ENCODE data around the gene POTEH.
"Not testable (repeated sequence)": the region's sequence is repeated elsewhere in the genome, so short reads cannot be mapped to it uniquely, and the experiment has no call there.

Gene POTEH

DNA sequence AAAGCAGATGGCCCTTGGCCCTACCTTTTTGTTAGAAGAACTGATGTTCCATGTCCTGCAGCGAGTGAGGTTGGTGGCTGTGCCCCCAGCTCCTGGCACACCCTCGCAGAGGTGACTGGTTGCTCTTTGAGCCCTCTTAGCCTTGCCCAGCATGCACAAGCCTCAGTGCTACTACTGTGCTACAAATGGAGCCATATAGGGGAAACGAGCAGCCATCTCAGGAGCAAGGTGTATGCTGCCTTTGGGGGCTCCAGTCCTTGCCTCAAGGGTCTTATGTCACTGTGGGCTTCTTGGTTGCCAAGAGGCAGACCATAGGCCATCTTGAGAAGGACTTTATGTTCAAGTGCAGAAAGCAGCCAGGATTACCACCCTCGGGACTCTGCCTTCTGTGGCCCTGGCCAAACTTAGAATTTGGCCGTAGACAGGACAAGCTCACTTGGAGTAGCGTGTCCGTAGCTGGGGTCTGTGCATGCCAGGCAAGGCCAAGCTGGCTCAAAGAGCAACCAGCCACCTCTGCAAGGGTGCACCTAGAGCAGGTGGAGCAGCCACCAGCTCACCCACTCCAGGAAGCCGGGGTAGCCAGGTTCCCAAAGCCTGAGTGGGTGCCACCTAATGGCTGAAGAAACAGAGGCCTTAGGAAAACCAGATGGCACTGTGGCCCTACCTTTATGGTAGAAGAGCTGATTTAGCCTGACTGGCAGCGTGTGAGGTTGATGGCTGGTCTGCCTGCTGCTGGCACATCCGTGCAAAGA, 48.5 kb downstream of the POTEH start:
- DNase-seq = not testable (repeated sequence)

DNA sequence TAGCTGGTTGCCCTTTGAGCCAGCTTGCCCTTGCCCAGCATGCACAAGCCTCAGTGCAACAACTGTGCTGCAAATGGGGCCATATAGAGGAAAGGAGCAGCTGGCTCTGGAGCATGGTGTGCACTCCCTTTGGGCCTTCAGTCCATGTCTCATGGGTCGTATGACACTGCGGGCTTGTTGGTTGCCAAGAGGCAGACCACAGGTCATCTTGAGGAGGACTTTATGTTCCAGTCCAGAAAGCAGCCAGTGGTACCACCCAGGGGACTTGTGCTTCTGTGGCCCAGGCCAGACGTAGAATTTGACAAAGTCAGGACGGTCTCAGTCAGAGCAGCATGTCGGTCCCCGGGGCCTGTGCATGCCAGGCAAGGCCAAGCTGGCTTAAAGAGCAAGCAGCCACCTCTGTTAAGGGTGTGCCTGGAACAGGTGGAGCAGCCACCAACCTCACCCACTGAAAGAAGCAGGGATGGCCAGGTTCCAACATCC, 49.1 kb downstream of the POTEH start:
- not testable (repeated sequence) for DNase-seq

DNA sequence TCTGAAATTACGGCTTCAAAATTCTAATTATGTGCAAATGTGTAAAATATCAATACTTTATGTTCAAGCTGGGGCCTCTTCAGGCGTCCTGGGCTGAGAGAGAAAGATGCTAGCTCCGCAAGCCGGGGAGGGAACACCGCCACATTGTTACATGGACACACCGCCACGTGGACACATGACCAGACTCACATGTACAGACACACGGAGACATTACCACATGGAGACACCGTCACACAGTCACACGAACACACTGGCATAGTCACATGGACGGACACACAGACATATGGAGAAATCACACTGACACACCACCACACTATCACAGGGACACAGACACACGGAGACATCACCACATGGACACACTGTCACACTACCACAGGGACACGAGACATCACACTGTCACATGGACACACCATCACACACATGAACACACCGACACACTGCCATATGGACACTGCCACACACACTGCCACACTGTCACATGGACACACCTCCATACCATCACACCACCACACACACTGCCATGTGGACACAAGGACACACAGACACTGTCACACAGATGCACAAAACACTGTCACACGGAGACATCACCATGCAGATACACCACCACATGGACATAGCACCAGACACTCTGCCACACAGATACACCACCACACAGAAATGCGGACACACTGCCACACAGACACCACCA, 58.0 kb downstream of the POTEH start:
- DNase-seq = not testable (repeated sequence)

DNA sequence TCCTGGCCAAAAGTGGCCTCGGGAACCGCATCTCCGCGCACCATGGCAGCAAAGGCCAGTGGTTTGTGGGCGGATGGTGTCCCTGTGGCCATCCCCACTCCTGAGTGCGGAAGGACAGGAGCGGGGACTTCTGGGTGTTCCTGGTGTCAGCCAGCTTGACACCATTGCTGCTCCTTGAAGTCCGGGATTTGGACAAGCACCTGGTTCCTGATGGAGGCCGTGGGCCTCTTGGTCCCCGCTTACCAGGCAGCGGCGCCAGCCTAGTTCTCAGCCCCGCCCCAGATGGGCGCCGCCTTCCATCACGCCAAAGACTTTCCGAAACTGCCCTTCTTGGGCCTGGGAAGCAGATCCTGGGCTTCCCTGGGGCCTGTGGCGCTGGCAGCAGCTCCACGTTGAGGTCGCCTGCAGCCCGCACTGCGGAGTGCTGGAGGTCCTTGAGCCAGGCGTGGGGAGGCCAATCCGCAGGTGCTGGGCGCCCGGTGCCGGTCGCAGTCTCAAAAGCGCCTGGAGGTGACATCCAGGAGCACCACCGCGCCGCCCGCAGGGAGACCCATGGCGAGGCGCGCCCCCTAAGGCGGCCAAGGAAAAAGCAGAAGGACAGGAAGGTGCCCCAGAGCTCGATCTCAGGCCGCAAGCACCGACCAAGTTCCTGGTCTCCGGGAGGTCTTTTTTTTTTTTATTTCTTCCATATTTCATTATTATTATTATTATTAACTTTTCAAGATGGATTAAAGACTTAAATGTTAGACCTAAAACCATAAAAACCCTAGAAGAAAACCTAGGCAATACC, 59.5 kb downstream of the POTEH start:
- DNase-seq = not testable (repeated sequence)

DNA sequence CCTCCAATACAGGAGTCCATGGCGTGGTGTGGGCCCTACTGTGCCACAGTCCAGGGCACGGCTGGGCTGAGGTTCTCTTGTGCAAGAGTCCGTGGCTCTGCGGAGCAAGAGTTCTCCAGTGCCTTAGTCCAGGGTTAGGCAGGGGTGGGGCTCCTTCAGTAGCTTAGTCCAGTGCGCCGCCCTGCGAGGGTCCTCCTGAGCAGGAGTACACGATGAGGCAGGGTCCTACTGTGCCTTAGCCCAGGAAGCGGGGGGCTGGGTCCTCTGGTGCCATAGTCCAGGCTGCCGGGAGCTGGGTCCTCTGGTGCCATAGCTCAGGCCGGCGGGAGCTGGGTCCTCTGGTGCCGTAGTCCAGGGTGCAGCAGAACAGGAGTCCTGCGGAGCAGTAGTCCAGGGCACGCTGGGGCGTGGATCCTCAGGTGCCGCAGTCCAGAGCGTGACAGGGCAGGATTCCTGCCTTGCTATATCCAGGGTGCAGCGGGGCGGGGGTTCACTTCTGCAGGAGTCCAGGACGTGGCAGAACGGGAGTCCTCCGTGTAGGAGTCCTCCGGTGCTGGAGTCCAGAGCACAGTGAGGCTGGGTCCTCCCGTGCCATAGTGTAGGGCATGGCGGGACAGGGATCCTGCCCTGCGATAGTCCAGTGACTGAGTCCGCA, 69.7 kb downstream of the POTEH start:
- not testable (repeated sequence) for DNase-seq

DNA sequence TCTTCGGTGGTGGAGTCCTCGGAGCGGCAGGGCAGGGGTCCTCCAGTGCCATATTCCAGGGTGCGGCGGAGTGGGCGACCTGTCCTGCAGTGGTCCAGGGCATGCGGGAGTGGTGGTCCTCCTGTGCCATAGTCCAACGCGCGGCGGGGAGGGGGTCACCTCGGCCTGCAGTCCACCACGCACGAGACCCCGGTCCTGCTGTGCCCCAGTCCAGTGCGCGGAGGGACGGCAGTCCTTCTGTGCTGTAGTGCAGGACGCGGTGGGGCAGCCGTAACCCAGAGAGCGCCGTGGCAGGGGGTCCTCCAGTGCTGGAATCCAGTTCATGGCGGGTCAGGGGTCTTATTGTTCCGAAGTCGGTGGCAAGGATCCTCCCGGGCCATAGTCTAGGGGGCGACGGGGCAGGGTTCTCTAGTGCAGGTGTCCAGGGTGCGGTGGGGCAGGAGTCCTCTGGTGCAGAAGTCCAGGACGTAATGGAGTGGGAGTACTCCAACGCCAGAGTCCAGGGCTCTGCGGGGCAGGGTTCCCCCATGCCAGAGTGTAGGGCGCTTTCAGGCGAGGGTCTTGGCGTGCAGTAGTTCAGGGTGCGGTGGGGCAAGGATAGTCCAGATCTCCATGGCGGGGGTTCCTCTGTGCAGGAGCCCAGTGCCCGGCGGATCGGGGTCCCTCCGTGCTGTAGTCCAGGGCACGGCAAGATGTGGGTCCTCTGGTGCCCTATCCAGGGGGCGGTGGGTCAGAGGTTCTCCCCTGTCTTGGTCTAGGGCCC, 70.7 kb downstream of the POTEH start:
- DNase-seq = not testable (repeated sequence)

DNA sequence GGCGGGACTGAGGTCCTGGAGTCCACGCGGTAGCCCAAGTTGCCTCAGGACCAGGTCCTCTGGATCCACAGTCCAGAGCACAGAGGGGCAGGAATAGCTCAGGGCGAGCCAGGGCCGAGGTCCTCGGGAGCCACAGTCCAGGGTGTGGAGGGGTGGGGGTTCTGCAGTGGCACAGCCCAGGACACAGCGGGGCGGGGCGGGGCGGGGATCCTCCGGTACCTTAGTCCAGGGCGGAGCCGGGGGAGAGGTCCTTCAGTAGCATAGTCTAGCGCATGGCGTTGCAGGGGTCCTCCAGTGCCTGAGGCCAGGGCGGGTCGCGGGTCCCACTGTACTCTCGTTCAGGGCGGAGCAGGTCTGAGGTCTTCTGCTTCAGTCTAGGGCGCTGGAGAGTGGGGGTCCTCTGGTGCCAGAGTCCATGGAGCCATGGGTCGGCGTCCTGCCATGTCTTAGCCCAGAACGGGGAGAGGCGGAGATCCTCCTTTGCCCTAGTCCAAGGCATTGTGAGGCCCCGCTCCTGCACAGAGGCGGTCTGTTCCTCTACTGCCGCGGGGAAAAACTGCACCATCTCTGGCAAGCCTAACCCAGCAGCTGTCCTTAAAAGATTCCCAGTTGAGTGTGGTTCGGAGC, 71.4 kb downstream of the POTEH start:
- not testable (repeated sequence) for DNase-seq

DNA sequence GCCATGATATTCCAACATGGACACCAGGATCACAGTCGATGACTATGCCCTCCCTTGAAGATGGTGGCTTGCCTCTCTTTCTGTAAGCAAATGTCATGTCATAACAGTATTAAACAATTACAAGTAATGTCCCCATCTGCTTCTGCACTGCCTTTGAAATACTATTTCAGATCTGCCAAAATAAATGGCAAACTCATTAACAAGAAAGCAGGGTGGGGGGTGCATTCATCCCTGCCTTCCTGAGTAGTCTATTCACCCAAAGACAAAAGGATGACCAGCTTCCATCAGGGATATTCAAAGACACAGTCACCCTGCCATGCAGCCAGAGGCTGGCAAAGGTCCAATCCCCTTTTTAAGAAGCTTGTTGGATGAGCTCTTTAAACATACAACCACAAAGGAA, 73.7 kb downstream of the POTEH start:
- not testable (repeated sequence) for DNase-seq
